K562 (cell line): Measurements from ENCODE around the gene IGFL1. TPM values are rescaled to one million over a fixed set of nuclear protein-coding genes. Genes with fewer than 3 reads are reported as not detected.
A peak's percentile ranks its signal among the peaks of the same experiment; 100 is the strongest.

Experiments
- CAMTA2 ChIP-seq: fragments of 250-450 bp; sonication (Bioruptor Pico); conservative IDR thresholded peaks from 2 replicates; pipeline ENCODE4 v1.5.1; 2022
- ETV6 ChIP-seq, 3 experiments: fragments of 150-350 bp in 1 of 3; sonication (generic) in 1 of 3; formaldehyde crosslinking in 1 of 3; IDR thresholded peaks; 2 replicates each; pipeline versions ENCODE4 v1.6.1 to v1.8.0; 2014 to 2022; ENCODE audit warnings: borderline replicate concordance in 2 of 3, low read depth in 2 of 3, antibody characterized with exemption in 1 of 3, low read length in 1 of 3, mild to moderate bottlenecking in 1 of 3, missing genetic modification reagents in 1 of 3
- PRMT5 ChIP-seq: sonication (generic); formaldehyde crosslinking; IDR thresholded peaks from 2 replicates; pipeline ENCODE4 v1.5.0; 2020; ENCODE audit warnings: missing genetic modification reagents
- PYGO2 ChIP-seq: fragments of 450-650 bp; IDR thresholded peaks from 2 replicates; pipeline ENCODE4 v1.6.1; 2016; ENCODE audit warnings: mild to moderate bottlenecking, missing genetic modification characterization, moderate library complexity, missing compliant biosample characterization
- SRSF1 ChIP-seq: fragments of 200-400 bp; formaldehyde crosslinking; IDR thresholded peaks from 2 replicates; pipeline ENCODE4 v1.6.1; 2017; ENCODE audit warnings: mild to moderate bottlenecking, low read depth, low read length, moderate library complexity
- ZNF41 ChIP-seq: fragments of 250-450 bp; sonication (Bioruptor Pico); conservative IDR thresholded peaks from 2 replicates; pipeline ENCODE4 v1.4.0; 2020; ENCODE audit warnings: mild to moderate bottlenecking
- ZZZ3 ChIP-seq: fragments of 450-650 bp; IDR thresholded peaks from 2 replicates; pipeline ENCODE4 v1.6.1; 2016; ENCODE audit warnings: antibody characterized with exemption, mild to moderate bottlenecking, moderate library complexity
- polyA plus RNA-seq, 8 experiments: library from polyadenylated mRNA; depleted of rRNA in 4 of 8; stranded (reverse) in 5 of 8; unstranded in 3 of 8; fragments of >200 nt; fragmentation: Nextera tagmentation in 2 of 8; fragmentation: Illumina TruSeq in 1 of 8; extraction: Ambion mirVana in 2 of 8; extraction: Trizol in 1 of 8; gene quantifications; 2 replicates each; pipeline versions ENCODE4 v1.2.1 to v1.2.3, GENCODE V29; 2011 to 2014; ENCODE audit warnings: inconsistent platforms in 1 of 8, missing spikeins in 1 of 8
- total RNA-seq, 7 experiments: library from RNA; depleted of rRNA in 6 of 7; stranded (reverse); fragments of >200 nt in 6 of 7; fragmentation: Illumina TruSeq in 2 of 7; extraction: Trizol in 2 of 7; gene quantifications; 2 replicates each; pipeline versions ENCODE4 v1.2.1 to v1.2.3, GENCODE V29; 2011 to 2021; ENCODE audit warnings: low replicate concordance in 1 of 7
- TF ChIP-seq, protein P1 (sequence below): IDR thresholded peaks from 3 replicates; pipeline ENCODE4 v1.6.1; 2011; ENCODE audit warnings: borderline replicate concordance, mild to moderate bottlenecking; ENCODE audit not compliant: insufficient read length, insufficient read depth
- TF ChIP-seq, protein P2 (sequence below): fragments of 250-450 bp; sonication (Bioruptor Pico); IDR thresholded peaks from 2 replicates; pipeline ENCODE4 v1.8.0; 2022; ENCODE audit warnings: inconsistent platforms, mild to moderate bottlenecking, moderate library complexity, borderline replicate concordance
- TF ChIP-seq, protein P3 (sequence below): fragments of 450-650 bp; formaldehyde crosslinking; IDR thresholded peaks from 2 replicates; pipeline ENCODE4 v1.4.0; 2022; ENCODE audit warnings: missing genetic modification characterization
- TF ChIP-seq, protein P4 (sequence below): fragments of 450-650 bp; formaldehyde crosslinking; IDR thresholded peaks from 2 replicates; pipeline ENCODE4 v1.4.0; 2020; ENCODE audit warnings: mild to moderate bottlenecking, mixed read lengths
- TF ChIP-seq, protein P5 (sequence below), 2 experiments: fragments of 150-350 bp in 1 of 2; IDR thresholded peaks; 2 replicates each; pipeline ENCODE4 v1.6.1; 2012 to 2016; ENCODE audit warnings: low read depth in 2 of 2, low read length in 2 of 2, mild to moderate bottlenecking in 1 of 2, moderate library complexity in 1 of 2
- TF ChIP-seq, protein P6 (sequence below): sonication (generic); formaldehyde crosslinking; IDR thresholded peaks from 2 replicates; pipeline ENCODE4 v1.8.0; 2023; ENCODE audit warnings: mild to moderate bottlenecking, missing genetic modification reagents

The IGFL1 gene
- total and polyA plus RNA-seq, 9 of the 15 experiments (the other 6 are each of a cell fraction or from before 2014, with no cell fraction given): not detected

DNA sequence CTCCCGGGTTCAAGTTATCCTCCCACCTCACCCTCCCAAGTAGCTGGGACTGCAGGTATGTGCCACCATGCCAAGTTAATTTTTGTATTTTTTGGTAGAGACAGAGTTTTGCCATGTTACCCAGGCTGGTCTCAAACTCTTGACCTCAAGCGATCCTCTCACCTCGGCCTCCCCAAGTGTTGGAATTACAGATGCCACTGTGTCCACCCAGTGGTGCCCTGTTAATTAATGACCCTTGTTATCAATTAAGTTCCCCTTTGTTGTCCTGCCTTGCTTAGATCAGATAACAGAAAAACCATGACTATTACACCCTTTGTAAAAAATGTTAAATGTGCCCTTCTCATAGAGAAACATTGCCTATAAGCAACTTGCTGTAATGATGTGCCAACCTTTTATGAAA, 34.4 kb upstream of the IGFL1 start (continued):
- TF ChIP-seq, protein P1, sequence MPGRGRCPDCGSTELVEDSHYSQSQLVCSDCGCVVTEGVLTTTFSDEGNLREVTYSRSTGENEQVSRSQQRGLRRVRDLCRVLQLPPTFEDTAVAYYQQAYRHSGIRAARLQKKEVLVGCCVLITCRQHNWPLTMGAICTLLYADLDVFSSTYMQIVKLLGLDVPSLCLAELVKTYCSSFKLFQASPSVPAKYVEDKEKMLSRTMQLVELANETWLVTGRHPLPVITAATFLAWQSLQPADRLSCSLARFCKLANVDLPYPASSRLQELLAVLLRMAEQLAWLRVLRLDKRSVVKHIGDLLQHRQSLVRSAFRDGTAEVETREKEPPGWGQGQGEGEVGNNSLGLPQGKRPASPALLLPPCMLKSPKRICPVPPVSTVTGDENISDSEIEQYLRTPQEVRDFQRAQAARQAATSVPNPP: no peak
- TF ChIP-seq PYGO2 (tag) (no peak), ZNF41 (no peak), SRSF1 (no peak), PRMT5 (no peak), ETV6 (IDR thresholded peaks at IDR 0.05; ENCODE audit: borderline replicate concordance in 1 of 2, low read depth in 2 of 2, low read length in 1 of 2) (no peak), ETV6 (CRISPR knock-in tag; IDR thresholded peaks at IDR 0.05; ENCODE audit: borderline replicate concordance) (no peak), ZZZ3 (no peak), CAMTA2 (CRISPR knock-in tag) (peak; percentile 98)
- TF ChIP-seq, protein P2, sequence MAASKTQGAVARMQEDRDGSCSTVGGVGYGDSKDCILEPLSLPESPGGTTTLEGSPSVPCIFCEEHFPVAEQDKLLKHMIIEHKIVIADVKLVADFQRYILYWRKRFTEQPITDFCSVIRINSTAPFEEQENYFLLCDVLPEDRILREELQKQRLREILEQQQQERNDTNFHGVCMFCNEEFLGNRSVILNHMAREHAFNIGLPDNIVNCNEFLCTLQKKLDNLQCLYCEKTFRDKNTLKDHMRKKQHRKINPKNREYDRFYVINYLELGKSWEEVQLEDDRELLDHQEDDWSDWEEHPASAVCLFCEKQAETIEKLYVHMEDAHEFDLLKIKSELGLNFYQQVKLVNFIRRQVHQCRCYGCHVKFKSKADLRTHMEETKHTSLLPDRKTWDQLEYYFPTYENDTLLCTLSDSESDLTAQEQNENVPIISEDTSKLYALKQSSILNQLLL: no peak
- TF ChIP-seq, protein P3, sequence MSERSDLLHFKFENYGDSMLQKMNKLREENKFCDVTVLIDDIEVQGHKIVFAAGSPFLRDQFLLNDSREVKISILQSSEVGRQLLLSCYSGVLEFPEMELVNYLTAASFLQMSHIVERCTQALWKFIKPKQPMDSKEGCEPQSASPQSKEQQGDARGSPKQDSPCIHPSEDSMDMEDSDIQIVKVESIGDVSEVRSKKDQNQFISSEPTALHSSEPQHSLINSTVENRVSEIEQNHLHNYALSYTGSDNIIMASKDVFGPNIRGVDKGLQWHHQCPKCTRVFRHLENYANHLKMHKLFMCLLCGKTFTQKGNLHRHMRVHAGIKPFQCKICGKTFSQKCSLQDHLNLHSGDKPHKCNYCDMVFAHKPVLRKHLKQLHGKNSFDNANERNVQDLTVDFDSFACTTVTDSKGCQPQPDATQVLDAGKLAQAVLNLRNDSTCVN (CRISPR knock-in tag): no peak
- TF ChIP-seq, protein P4, sequence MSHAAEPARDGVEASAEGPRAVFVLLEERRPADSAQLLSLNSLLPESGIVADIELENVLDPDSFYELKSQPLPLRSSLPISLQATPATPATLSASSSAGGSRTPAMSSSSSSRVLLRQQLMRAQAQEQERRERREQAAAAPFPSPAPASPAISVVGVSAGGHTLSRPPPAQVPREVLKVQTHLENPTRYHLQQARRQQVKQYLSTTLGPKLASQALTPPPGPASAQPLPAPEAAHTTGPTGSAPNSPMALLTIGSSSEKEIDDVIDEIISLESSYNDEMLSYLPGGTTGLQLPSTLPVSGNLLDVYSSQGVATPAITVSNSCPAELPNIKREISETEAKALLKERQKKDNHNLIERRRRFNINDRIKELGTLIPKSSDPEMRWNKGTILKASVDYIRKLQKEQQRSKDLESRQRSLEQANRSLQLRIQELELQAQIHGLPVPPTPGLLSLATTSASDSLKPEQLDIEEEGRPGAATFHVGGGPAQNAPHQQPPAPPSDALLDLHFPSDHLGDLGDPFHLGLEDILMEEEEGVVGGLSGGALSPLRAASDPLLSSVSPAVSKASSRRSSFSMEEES: peak; percentile 3; the same call in 1 of the 2 replicates
- TF ChIP-seq, protein P5, sequence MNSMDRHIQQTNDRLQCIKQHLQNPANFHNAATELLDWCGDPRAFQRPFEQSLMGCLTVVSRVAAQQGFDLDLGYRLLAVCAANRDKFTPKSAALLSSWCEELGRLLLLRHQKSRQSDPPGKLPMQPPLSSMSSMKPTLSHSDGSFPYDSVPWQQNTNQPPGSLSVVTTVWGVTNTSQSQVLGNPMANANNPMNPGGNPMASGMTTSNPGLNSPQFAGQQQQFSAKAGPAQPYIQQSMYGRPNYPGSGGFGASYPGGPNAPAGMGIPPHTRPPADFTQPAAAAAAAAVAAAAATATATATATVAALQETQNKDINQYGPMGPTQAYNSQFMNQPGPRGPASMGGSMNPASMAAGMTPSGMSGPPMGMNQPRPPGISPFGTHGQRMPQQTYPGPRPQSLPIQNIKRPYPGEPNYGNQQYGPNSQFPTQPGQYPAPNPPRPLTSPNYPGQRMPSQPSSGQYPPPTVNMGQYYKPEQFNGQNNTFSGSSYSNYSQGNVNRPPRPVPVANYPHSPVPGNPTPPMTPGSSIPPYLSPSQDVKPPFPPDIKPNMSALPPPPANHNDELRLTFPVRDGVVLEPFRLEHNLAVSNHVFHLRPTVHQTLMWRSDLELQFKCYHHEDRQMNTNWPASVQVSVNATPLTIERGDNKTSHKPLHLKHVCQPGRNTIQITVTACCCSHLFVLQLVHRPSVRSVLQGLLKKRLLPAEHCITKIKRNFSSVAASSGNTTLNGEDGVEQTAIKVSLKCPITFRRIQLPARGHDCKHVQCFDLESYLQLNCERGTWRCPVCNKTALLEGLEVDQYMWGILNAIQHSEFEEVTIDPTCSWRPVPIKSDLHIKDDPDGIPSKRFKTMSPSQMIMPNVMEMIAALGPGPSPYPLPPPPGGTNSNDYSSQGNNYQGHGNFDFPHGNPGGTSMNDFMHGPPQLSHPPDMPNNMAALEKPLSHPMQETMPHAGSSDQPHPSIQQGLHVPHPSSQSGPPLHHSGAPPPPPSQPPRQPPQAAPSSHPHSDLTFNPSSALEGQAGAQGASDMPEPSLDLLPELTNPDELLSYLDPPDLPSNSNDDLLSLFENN (IDR thresholded peaks at IDR 0.05; ENCODE audit: low read depth in 2 of 2, low read length in 2 of 2): no peak
- TF ChIP-seq, protein P6, sequence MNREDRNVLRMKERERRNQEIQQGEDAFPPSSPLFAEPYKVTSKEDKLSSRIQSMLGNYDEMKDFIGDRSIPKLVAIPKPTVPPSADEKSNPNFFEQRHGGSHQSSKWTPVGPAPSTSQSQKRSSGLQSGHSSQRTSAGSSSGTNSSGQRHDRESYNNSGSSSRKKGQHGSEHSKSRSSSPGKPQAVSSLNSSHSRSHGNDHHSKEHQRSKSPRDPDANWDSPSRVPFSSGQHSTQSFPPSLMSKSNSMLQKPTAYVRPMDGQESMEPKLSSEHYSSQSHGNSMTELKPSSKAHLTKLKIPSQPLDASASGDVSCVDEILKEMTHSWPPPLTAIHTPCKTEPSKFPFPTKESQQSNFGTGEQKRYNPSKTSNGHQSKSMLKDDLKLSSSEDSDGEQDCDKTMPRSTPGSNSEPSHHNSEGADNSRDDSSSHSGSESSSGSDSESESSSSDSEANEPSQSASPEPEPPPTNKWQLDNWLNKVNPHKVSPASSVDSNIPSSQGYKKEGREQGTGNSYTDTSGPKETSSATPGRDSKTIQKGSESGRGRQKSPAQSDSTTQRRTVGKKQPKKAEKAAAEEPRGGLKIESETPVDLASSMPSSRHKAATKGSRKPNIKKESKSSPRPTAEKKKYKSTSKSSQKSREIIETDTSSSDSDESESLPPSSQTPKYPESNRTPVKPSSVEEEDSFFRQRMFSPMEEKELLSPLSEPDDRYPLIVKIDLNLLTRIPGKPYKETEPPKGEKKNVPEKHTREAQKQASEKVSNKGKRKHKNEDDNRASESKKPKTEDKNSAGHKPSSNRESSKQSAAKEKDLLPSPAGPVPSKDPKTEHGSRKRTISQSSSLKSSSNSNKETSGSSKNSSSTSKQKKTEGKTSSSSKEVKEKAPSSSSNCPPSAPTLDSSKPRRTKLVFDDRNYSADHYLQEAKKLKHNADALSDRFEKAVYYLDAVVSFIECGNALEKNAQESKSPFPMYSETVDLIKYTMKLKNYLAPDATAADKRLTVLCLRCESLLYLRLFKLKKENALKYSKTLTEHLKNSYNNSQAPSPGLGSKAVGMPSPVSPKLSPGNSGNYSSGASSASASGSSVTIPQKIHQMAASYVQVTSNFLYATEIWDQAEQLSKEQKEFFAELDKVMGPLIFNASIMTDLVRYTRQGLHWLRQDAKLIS (CRISPR knock-in tag): no peak
